ENCODE results near the gene NCMAP.

The NCMAP gene

DNA sequence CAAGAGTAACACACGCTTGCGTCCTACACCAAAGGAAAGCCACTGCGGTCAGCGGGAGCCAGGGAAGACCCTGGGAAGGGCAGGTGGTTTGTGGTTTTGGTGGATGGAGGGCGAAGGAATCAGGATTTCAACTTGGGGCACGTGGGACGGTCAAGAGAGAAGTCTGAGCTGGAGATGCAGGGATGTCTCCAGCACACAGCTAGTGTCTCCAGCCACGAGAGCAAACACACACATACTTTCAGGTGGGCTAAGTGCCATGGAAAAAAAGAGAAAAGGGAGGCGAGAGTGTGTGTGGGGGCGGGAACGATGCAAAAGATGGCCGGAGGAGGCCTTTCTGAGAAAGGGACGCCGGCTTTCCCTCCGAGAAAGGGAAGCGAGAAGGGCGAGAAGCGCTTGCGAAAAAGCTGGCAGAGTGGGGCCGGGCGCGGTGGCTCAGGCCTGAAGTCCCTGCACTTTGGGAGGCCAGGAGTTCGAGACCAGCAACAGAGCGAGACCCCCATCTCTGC lies 85.8 kb downstream of the NCMAP start:
- Mint-ChIP-seq H3K4me1 (ENCODE audit: low read depth) (peaks cover 28% of the 10 kb centered on the region), H3K9me3 (no peaks in the 10 kb centered on the region), H3K36me3 (ENCODE audit: low read depth) (peaks cover 26% of the 10 kb centered on the region), H3K27me3 (ENCODE audit: low read depth) (peaks cover 10% of the 10 kb centered on the region), H3K27ac (peak overlapping the region; percentile 99), H3K4me3 (peak overlapping the region; percentile 97)

DNA sequence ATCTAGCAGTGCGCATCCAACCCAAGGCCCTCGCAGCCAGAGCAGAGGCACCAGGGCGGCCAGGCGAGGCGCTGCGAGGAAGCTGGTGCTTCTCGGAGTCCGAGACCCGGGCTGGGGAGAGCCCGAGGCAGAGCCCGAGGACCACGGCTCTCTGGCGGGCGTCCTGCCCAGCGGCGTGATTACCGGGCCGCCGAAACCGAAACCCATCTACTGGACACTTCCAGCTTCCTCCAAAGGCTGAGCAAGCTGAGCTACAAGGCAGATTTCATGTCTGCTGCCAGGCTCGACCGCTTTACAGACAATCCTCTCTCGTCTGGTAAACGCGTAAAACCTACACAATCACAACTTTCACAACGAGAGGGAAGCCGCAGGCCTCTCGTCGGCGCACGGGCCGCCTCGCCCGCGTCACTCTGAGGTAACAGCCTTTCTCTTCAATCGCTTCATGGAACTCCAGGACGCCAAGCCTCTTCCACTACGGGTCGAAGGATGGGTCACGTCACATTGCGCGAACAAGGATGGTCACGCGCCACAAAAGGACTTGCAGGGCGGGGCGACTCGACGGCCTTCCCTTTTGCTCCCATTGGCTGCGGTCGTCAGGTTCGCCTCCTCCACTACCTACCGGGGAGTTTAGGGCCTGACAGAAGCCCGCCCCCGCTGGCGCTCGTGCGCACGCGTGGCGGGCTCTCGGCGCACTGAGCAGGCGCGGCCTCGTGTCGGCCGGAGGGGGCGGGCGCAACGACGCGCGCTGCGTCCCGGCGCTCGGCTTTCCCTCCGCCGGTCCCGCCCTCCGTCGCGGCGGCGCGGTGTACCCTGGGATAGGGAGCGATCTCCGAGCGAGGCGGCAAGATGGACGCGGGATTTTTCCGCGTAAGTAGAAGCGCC lies 86.8 kb downstream of the NCMAP start, which contains the start of gene SRRM1:
SRRM1 (plus strand) TSS at position 822 of the 882 bp plus-strand sequence; CDS start at position 847, 25 bp downstream.
- Mint-ChIP-seq H3K27ac (peak within 1 kb of the TSS; percentile 99), H3K4me1 (ENCODE audit: low read depth) (peaks cover 35% of the 10 kb centered on the region), H3K4me3 (peak within 1 kb of the TSS; percentile 97), H3K9me3 (no peaks in the 10 kb centered on the region), H3K36me3 (ENCODE audit: low read depth) (peaks cover 36% of the 10 kb centered on the region), H3K27me3 (ENCODE audit: low read depth) (peaks cover under 1% of the 10 kb centered on the region)

DNA sequence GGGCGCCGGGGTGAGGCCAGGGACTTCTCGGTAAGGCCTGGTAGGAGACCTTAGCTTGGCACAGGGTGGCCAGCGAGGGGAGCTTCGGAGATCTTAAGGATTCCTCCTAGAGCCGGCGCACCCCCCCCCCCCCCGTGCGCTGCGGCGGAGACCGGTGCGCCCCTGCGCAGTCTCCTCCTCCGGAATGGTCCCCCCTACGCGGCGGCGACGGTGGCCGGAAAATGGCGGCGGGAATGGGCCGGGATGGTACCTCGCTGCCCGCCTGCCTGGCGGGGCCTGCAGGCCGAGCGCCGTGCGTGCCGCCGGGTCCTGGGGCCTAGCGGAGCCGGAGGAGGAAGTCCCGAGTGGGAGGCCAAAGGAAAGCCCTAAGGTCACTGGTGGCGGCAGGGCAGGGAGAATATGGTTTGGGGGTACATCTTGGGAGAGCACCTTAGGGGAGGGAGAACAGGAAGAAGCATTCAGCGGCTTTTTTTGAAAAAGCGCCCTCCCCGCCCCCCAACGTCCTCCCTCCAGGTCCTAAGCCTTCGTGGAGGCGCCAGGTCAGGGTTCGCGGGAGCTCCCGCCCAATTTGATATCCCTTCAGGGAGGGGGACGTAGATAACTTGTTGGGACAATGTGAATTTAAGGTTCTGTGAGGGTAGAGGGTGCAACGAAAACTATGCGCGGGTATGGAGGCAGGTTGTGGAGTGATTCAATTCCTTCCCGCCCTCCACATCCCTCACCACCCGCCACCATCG lies 87.6 kb downstream of the NCMAP start:
- H3K27ac Mint-ChIP-seq: peak overlapping the region; percentile 73
- no peaks in the 10 kb centered on the region for H3K9me3 Mint-ChIP-seq
- H3K36me3 Mint-ChIP-seq (ENCODE audit: low read depth): peaks cover 42% of the 10 kb centered on the region
- peaks cover 37% of the 10 kb centered on the region for H3K4me1 Mint-ChIP-seq (ENCODE audit: low read depth)
- H3K27me3 Mint-ChIP-seq (ENCODE audit: low read depth): no peaks in the 10 kb centered on the region
- H3K4me3 Mint-ChIP-seq: peak overlapping the region; percentile 97

DNA sequence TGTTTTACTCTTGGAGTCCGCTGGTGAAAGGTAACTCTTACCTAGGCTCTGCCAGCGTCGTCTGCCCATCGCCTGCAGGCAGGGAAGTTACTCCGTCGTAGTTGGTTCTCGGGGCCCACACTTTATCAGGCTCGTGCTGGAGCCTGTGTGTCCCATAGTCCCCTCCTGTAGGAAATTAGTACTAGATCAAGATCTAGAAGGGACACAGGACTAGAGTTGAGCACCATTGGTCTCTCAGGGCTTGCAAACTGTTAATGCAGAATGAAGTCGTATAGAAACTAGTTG lies 88.2 kb downstream of the NCMAP start:
- Mint-ChIP-seq H3K4me1 (ENCODE audit: low read depth) (peaks cover 38% of the 10 kb centered on the region), H3K27ac (peak overlapping the region; percentile 73), H3K27me3 (ENCODE audit: low read depth) (no peaks in the 10 kb centered on the region), H3K4me3 (peak overlapping the region; percentile 89), H3K9me3 (no peaks in the 10 kb centered on the region), H3K36me3 (ENCODE audit: low read depth) (peaks cover 47% of the 10 kb centered on the region)

DNA sequence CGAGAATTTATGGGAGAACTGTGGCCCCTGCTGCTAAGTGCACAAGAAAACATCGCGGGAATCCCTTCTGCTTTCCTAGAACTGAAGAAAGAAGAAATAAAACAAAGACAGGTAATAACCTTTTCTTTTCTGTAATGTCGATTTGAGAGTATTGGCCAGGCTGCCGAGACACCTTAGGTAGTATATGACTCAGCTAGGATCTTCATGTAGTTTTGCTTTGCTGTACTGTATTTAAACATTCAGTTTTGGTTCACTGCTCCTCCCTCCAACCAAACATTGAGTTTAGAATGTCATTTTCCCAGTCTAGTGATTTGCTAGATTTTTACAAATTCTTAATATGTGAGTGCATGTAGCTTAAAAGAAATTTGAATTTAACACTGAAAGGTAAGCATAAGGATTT lies 93.0 kb downstream of the NCMAP start:
- Mint-ChIP-seq H3K9me3 (no peaks in the 10 kb centered on the region), H3K4me1 (ENCODE audit: low read depth) (peaks cover 39% of the 10 kb centered on the region), H3K27me3 (ENCODE audit: low read depth) (no peaks in the 10 kb centered on the region), H3K4me3 (no peak overlapping the region), H3K36me3 (ENCODE audit: low read depth) (peaks cover 79% of the 10 kb centered on the region), H3K27ac (no peak overlapping the region)

DNA sequence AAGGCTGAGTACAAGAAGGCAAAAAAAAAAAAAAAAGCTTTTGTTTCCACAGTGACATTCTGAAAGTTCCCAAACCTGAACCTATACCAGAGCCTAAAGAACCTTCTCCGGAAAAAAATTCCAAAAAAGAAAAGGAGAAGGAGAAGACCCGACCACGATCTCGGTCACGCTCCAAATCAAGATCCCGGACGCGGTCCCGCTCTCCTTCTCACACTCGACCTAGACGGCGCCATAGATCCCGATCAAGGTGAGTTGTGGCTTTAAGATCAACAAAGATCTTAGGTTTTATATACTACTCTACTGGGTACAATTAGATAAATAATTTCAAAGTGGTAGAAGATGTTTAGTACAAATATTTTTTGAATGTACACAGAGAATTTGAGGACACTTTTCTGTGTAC lies 96.5 kb downstream of the NCMAP start:
- Mint-ChIP-seq H3K27me3 (ENCODE audit: low read depth) (no peaks in the 10 kb centered on the region), H3K4me1 (ENCODE audit: low read depth) (peaks cover 14% of the 10 kb centered on the region), H3K27ac (no peak overlapping the region), H3K4me3 (no peak overlapping the region), H3K9me3 (no peaks in the 10 kb centered on the region), H3K36me3 (ENCODE audit: low read depth) (peaks cover 76% of the 10 kb centered on the region)

DNA sequence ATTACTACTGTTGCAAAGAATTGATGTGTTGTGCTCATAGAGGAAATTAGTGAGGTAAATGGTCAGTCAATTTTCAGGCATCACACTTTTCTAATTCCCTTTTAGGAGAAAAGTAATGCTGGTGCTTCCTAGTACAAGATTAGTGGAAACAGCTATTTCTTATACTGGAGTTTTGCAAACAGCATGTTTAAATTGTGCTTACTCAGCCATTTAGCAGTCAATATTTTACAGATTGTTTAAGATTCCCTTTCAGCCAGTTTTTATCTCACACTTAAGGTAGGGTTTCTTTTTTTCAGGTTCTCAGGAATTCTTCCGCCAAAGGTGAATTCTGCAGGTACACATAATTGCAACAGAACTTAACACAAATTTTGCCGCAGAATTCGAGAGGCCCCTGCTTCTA lies 98.1 kb downstream of the NCMAP start:
- Mint-ChIP-seq H3K27me3 (ENCODE audit: low read depth) (no peaks in the 10 kb centered on the region), H3K36me3 (ENCODE audit: low read depth) (peaks cover 67% of the 10 kb centered on the region), H3K27ac (no peak overlapping the region), H3K4me1 (ENCODE audit: low read depth) (peaks cover 14% of the 10 kb centered on the region), H3K9me3 (no peaks in the 10 kb centered on the region), H3K4me3 (no peak overlapping the region)

DNA sequence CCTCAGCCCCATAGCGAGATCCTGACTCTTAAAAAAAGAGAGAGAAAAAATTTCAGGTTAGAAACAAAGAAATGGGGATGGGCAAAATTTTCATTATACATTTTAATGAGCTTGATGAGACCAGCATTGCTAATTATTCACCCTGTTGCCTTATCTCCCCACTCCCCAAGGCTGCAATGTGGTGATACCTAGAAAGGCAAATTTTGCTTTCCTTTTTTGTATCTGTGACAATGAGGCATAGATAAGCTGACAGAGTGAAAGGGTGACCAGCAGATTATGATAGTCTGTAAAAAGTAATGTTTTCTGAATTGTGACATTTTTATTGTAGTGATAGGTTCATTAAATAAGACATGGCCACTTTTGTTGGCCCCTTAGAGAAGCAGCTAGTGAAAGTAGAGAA lies 100.2 kb downstream of the NCMAP start:
- Mint-ChIP-seq H3K9me3 (no peaks in the 10 kb centered on the region), H3K27me3 (ENCODE audit: low read depth) (no peaks in the 10 kb centered on the region), H3K27ac (no peak overlapping the region), H3K4me1 (ENCODE audit: low read depth) (peaks cover 14% of the 10 kb centered on the region), H3K4me3 (no peak overlapping the region), H3K36me3 (ENCODE audit: low read depth) (peaks cover 59% of the 10 kb centered on the region)

DNA sequence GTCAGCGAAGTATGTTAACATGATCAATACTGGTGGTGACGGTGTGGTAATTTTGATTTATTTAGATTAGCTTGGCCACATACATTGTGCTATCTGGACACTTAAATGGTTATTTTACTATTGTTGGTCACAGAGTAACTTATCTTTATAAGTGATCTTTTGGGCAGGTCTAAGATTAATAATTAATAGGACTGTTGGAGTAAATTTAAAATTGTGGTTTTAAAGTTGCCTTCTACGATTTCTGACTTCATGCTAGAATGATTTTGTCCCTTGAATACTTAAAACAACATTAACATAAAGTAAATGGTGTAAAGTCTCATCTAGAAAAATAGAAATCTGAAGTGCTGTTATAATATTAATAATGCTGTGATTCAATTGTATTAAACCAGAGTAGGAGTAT lies 101.9 kb downstream of the NCMAP start:
- H3K27me3 Mint-ChIP-seq (ENCODE audit: low read depth): no peaks in the 10 kb centered on the region
- H3K9me3 Mint-ChIP-seq: no peaks in the 10 kb centered on the region
- no peak overlapping the region for H3K4me3 Mint-ChIP-seq
- peaks cover 54% of the 10 kb centered on the region for H3K36me3 Mint-ChIP-seq (ENCODE audit: low read depth)
- no peak overlapping the region for H3K27ac Mint-ChIP-seq
- peaks cover 12% of the 10 kb centered on the region for H3K4me1 Mint-ChIP-seq (ENCODE audit: low read depth)
